GM18508 (cell line): ENCODE results near the gene HAUS6.
"Not testable (repeated sequence)": the region's sequence is repeated elsewhere in the genome, so short reads cannot be mapped to it uniquely, and the experiment has no call there.

Experiments
- ATAC-seq: cut with Tn5 transposase; IDR thresholded peaks from one replicate; pipeline ENCODE4 v1.9.1; 2021; ENCODE audit warnings: moderate number of reproducible peaks; ENCODE audit not compliant: insufficient read depth, unreplicated experiment

Gene HAUS6

GRCh38 chr9:19117039-19117716, 14.5 kb upstream of the HAUS6 start:
- no peak for ATAC-seq

- no peak for ATAC-seq
These were observed 13.5 kb upstream of the HAUS6 start for GRCh38 chr9:19116107-19116790.

GRCh38 chr9:19114680-19115270, 12.1 kb upstream of the HAUS6 start:
- no peak for ATAC-seq

GRCh38 chr9:19113964-19114679, 11.4 kb upstream of the HAUS6 start:
- ATAC-seq: no peak

- ATAC-seq: not testable (repeated sequence)
These were observed 10.4 kb upstream of the HAUS6 start for GRCh38 chr9:19113064-19113611.

GRCh38 chr9:19108038-19108437, 5.3 kb upstream of the HAUS6 start:
- ATAC-seq: no peak

GRCh38 chr9:19104515-19105282, 2.0 kb upstream of the HAUS6 start:
- no peak for ATAC-seq

GRCh38 chr9:19102181-19102630, 498 bp downstream of the HAUS6 start:
- peak; percentile 13 for ATAC-seq

- ATAC-seq: no peak
These were observed 1.5 kb downstream of the HAUS6 start for GRCh38 chr9:19101203-19101602.

GRCh38 chr9:19097431-19097830, 5.3 kb downstream of the HAUS6 start:
- not testable (repeated sequence) for ATAC-seq

- ATAC-seq: no peak
These were observed 15.4 kb downstream of the HAUS6 start for GRCh38 chr9:19087106-19088000.

- no peak for ATAC-seq
These were observed 17.4 kb downstream of the HAUS6 start for GRCh38 chr9:19085295-19085694.

GRCh38 chr9:19074836-19075235, 27.9 kb downstream of the HAUS6 start:
- ATAC-seq: no peak

GRCh38 chr9:19074229-19074628, 28.5 kb downstream of the HAUS6 start:
- no peak for ATAC-seq

GRCh38 chr9:19057033-19057432, 45.7 kb downstream of the HAUS6 start:
- no peak for ATAC-seq

- no peak for ATAC-seq
These were observed 51.8 kb downstream of the HAUS6 start for GRCh38 chr9:19050637-19051591.

- no peak for ATAC-seq
These were observed 52.6 kb downstream of the HAUS6 start for GRCh38 chr9:19049917-19050636.
